GM10847 (cell line): ENCODE results near the gene UBE2O.

ENCODE experiments used
- POLR2A ChIP-seq: IDR thresholded peaks from 2 replicates; pipeline ENCODE4 v1.6.1; 2011; ENCODE audit not compliant: insufficient read length; ENCODE audit errors: extremely low read depth

The UBE2O gene

GRCh38 chr17:76422406-76422805, 30.5 kb downstream of the UBE2O start:
- no peak for TF ChIP-seq POLR2A

- TF ChIP-seq POLR2A = no peak
Observed at GRCh38 chr17:76421044-76421407, 31.9 kb downstream of the UBE2O start.

DNA sequence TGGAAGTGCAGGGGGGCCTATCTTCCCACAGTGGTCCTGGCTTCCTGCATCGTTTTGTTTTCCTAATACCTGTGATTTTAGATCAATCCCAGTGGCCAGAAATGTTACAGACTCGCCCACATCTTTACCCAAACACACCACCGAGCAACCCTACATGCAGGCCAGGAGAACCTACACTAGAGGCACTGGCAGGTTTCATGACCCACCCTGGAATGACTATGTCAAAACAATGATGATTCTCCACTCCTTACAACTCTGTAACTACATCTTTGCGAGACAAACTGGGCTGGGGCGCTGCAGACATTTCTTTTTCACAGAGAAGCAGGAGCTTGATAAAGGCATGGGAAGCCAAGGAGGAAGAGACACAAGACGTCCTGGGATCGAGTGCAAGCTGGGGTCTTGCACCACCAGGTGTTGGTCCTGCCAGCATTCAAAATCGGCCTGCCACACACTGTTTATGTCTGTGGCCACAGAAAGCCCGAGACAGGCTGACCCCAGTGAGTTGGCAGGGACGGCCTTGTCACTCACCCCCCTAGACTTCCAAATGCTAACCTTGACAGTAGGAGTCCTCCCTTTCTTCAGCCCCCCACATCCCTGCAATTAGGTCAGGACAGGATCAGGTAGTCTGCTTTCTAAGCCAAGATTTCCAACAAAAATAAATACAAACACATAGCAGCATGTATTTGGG, 32.5 kb downstream of the UBE2O start:
- TF ChIP-seq POLR2A = no peak

- no peak for TF ChIP-seq POLR2A
Observed at GRCh38 chr17:76419576-76420260, 33.2 kb downstream of the UBE2O start.

GRCh38 chr17:76417499-76418143, 35.3 kb downstream of the UBE2O start:
- TF ChIP-seq POLR2A = no peak

GRCh38 chr17:76416899-76417298, 36.1 kb downstream of the UBE2O start:
- no peak for TF ChIP-seq POLR2A

DNA sequence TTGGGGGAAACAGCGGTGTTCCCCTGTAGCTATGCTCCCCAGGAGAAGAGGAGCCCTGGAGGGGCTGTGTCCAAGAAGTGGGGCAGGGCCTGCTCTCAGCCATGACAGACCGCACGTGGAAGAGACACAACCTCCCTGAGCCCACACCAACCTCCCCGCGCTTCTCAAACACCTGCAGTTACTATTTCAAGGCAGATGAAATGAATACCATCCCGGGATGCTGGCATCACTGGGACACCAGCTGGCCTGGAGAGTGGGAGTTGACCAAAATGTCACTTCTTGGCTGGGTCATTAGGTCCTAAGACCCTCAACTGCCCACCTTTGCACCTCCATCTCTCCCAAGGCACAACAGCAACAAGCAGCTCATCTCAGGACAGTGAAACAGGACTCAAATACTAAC, 36.5 kb downstream of the UBE2O start:
- TF ChIP-seq POLR2A = no peak

DNA sequence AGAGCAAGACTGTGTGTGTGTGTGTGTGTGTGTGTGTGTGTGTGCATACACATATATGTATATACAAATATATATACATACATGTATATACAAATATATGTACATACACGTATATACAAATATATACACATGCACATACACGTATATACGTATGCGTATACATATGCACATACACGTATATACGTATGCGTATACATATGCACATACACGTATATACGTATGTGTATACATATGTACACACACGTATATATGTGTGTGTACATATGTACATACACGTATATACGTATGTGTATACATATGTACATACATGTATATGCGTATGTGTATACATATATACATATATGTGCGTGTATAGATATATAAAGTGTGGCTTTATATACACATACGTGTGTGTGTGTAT, 37.2 kb downstream of the UBE2O start:
- TF ChIP-seq POLR2A = no peak

GRCh38 chr17:76414334-76415295, 38.3 kb downstream of the UBE2O start:
- no peak for TF ChIP-seq POLR2A

- no peak for TF ChIP-seq POLR2A
Observed at GRCh38 chr17:76411247-76411646, 41.7 kb downstream of the UBE2O start.

GRCh38 chr17:76410328-76410965, 42.5 kb downstream of the UBE2O start:
- TF ChIP-seq POLR2A = no peak

DNA sequence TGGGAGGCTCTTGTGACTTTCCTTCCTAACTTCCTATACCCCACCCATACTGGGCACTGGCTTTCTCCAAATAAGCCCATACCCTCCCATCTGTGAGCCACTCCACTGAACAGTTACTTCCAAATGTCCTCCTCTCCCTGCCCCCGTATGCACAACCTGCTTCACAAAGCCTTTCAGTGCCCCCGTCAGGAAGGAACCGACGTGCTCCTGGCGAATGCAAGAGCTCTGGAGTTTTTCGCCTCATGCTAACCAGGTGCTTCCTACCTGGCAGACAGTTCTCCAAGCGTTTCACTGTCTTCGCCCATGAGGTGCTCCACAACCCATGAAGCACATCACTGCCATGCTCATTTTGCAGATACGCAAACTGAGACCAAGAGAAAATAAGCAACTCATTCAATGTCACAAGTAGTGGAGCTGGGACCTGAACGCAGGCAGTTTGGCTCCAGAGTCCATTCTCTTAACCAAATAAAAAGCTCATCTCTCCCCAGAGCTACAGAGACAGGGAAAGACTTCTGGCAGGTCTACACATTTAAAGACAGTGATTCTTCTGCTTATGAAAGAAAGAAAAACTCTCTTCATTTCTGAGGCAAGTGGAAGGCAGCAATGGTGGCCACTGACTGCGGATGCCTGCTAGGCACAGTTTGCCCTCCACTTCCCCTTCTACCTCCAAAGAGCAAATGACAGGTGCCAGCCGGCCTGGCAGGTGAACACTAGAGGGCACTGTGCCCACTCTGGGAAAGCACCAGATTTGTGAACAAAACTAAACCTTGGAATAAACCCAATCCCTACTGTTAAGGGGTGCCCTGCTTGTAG, 44.7 kb downstream of the UBE2O start:
- TF ChIP-seq POLR2A = no peak

DNA sequence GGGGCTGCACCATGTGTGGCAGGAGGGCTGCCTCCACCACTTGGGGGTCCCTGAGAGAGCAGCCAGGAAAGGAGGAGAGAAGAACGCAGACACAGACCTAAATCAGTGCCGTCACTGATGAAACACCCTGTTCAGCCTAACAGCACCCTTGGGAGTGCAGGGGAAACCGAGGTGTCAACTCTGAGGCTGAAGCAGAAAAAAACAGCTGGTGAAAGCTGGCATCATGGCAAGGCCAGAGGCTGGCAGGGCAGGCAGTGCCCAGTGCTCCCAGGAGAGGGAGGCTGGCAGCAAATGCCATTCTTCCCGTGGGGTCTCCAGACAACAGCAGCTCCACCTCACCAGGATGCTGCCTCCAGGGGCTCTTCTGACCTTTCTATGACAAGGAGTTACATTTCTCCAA, 45.4 kb downstream of the UBE2O start:
- no peak for TF ChIP-seq POLR2A
